NCI-H1436 (cell line): ENCODE results near the gene METTL25.
"Not testable (repeated sequence)": the region's sequence is repeated elsewhere in the genome, so short reads cannot be mapped to it uniquely, and the experiment has no call there.

Experiments used
- DNase-seq: peaks from one replicate; lab custom pipeline; 2025; lab: John Stamatoyannopoulos, UW

METTL25 gene, protein sequence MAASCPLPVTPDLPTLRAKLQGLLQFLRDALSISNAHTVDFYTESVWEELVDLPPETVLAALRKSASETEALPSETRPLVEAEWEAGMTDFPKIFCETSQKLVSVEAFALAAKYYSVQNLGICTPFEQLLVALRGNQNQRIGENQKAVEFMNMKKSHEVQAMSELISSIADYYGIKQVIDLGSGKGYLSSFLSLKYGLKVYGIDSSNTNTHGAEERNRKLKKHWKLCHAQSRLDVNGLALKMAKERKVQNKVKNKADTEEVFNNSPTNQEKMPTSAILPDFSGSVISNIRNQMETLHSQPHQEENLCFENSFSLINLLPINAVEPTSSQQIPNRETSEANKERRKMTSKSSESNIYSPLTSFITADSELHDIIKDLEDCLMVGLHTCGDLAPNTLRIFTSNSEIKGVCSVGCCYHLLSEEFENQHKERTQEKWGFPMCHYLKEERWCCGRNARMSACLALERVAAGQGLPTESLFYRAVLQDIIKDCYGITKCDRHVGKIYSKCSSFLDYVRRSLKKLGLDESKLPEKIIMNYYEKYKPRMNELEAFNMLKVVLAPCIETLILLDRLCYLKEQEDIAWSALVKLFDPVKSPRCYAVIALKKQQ

GRCh38 chr12:82358200-82359114, at the start of gene METTL25, which contains the start of gene CCDC59:
Gene METTL25, plus strand, starts transcription at chr12:82358529. Its CDS starts 37 bp downstream, at chr12:82358566.
Gene CCDC59, minus strand, starts transcription at chr12:82358387. Its CDS starts 11 bp downstream, at chr12:82358376.
- DNase-seq = peak; percentile 94

DNA sequence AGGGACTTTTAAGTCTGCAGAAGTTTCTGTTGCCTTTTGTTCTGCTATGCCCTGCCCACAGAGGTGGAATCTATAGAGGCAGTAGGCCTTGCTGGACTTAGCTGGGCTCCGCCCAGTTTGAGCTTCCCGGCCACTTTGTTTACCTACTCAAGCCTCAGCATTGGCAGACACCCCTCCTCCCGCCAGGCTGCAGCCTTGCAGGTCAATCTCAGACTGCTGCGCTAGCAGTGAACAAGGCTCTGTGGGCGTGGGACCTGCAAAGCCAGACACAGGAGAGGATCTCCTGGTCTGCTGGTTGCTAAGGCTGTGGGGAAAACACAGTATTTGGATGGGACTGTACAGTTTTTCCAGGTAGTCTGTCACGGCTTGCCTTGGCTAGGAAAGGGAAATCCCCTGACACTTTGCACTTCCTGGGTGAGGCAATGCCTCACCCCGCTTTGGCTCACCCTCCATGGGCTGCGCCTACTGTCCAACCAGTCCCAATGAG, 43.9 kb upstream of the METTL25 start:
- no peak for DNase-seq

DNA sequence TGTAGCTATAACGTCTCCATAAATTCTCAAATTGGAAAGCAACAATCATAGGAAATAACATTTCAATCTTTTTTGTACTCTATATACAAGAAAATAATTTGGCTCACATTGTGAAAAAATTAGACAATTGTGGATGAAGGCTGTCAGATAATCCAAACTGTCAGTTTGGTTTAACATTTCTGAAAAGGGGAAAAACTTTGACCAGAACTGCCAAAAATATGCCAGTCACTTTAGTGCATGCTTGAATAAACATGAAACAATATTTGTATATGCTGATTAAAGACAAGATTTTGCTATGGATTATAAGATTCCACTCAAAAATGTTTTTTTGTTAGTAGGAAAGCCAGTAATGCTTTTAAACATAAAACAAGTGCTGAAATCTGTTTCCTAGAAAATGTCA, 39.1 kb upstream of the METTL25 start:
- no peak for DNase-seq

DNA sequence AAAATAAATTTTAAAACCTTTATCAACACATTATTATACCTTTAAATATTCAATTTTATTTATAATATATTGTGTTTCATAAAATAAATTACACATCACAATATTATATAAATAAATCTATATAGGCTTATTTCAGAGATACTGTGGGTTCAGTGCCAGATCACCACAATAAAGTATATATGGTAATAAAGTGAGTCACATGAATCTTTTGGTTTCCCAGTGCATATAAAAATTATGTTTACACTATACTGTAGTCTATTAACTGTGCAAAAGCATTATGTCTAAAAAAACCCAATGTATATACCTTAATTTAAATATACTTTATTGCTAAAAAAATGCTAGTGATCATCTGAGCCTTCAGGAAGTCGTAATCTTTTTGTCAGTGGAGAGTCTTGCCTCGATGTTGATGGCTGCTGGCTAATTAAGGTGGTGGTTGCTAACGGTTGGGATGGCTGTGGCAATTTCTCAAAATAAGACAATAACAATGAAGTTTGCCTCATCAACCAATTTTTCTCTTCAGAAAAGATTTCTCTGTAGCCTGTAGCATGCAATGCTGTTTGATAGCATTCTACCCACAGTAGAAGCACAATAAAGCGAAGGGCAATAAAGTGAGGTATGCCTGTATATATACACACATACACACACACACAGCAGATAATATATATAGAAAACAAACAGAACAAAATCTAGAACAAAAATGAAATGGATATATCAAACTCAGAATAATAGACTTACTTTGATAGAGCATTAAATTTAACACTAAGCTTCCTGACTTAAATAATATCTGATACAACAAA, 32.6 kb upstream of the METTL25 start:
- no peak for DNase-seq

DNA sequence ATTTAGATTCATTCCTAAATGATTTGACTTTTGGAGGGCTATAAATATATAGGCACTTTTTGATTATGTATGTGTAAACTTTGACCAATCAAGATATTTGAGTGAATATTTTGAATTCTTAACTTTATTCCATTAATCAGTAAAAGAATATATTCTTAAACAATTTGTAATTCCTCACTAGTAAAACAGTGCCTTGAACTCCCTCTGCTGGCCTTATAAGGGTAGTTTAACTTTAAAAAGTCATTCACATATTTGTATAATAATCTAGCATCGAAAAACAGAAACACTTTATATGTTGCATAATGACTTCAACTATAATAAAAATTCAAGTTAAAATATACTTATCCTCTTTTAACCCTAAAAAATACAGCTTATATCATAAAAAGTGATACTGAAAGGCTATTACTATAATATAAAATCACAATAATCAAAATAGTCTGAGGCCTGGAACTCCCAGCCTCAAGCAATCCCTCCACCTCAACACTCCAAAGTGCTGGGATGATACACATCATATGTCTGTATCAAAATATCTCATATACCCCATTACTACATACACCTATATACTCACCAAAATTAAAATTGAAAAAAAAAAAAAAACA, 31.3 kb upstream of the METTL25 start:
- peak; percentile 8 for DNase-seq

DNA sequence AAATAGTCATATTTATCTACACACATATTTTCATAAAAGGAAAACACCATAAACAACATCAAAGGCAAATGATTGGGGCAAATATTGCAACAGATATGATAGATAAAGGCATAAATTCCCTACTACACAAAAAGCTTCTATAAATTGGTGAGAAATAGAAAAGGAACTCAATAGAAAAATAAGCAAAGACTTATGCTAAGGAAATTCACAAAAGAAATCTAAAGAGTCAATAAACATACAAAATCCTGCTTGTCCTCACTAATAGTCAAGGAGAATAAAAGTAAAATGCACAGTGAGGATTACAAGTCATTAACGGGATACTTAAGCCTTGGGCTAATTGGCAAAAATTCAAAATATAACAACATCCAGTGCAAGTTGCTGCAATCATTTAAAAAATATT, 30.5 kb upstream of the METTL25 start:
- no peak for DNase-seq

DNA sequence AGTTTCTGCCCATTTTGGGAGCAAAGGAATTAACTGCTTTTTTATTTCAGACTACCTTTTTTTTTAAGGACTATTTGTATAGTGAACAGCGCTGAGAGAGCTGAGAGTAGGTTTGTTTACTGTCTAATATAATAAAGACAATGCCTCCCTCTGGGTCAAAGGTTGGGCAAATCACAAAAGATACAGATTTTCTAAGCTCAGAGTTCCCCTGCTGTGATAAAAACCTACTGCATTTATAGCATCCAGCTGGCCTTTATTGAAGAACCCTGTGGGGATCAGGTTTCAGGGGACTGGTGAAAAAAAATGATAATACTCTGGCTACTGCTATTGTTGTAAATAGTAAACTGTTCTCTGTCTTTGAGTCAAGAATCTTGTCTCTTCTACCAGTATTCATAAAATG, 28.8 kb upstream of the METTL25 start:
- DNase-seq = no peak

DNA sequence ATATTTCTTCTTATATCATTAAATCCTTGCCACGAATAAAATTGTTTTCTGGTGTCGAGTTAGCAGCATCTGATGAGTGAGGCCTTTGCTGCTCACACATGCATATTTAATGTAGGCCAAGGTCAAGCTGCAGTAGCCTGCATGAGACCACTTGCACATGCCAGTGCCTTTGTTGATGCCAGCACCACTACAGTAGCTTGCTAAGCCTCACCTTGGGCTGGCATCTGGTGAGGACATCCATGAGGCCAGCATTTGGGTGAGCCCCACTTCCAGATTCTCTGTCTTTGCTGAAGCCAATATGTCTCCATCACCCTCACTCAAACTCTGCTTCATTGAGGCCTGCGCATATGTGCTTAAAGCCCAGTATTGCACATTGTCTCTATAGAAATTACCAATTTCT, 8.2 kb upstream of the METTL25 start:
- no peak for DNase-seq

GRCh38 chr12:82351390-82351789, 6.9 kb upstream of the METTL25 start:
- no peak for DNase-seq

- no peak for DNase-seq
Observed at GRCh38 chr12:82357340-82357739, 989 bp upstream of the METTL25 start.

GRCh38 chr12:82357845-82358199, 507 bp upstream of the METTL25 start:
- DNase-seq = no peak

DNA sequence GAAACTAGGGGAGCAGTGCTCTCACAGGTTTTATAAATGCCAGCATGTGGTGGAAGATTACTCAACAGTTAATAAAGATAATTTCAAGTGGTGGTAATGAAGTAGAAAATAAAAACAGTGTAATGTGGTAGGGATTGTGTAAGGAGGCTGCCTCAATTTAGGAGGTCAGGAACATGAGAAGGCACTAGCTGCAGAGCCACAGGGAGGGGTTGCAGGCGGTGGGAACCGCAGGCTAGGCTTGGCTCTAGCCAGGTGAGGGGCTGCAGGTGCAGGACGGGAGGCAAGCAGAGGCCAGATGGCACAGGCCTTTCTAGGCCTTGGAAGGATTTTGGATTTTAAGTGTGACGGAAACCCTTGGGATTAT, 768 bp downstream of the METTL25 start:
- DNase-seq = peak; percentile 4

DNA sequence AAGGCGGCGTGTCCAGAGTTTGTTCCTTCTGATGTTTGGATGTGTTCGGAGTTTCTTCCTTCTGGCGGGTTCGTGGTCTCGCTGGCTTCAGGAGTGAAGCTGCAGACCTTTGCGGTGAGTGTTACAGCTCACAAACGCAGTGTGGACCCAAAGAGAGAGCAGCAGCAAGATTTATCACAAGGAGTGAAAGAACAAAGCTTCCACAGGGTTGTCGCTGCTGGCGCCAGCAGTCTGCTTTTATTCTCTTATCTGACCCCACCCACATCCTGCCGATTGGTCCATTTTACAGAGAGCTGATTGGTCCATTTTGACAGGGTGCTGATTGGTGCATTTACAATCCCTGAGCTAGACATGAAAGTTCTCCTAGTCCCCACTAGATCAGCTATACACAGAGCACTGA, 2.5 kb downstream of the METTL25 start:
- DNase-seq = not testable (repeated sequence)

GRCh38 chr12:82361461-82361915, 3.2 kb downstream of the METTL25 start:
- DNase-seq = no peak

- DNase-seq = no peak
Observed at GRCh38 chr12:82363990-82364389, 5.7 kb downstream of the METTL25 start.

DNA sequence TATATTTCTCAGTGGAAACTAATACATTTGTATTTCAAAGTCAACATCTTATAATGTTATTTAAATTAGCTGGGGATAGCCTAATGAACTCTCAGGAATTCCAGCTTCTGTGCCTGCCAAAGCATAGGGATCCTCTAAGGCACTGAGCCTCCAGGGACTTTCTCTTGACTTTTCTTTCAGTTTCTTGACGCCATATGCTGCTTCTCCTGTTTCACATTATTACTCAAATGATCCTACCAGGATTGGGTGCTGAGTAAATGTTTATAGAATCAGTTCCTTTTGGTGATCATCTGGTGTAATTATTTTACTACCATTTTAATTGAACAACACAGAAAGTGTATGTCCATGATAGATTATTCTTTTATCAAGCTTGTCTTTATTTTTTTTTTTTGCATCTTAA, 7.9 kb downstream of the METTL25 start:
- DNase-seq = peak; percentile 1

DNA sequence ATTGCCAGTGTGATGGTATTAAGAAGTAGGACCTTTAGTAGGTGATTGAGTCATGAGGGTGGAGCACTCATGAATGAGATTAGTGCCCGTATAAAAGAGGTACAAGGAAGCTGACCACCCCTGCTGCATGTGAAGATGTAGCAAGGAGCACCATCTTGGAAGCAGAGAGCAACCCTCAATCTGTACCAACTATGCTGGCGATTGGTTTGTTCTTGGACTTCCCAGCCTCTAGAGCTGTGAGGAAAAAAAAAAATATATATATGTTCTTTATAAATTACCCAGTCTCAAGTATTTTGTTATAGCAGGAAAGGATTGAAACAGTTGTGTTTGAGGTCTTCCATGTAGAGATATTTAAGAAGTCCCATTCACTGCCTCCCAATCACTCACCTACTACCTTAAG, 16.9 kb downstream of the METTL25 start:
- no peak for DNase-seq

DNA sequence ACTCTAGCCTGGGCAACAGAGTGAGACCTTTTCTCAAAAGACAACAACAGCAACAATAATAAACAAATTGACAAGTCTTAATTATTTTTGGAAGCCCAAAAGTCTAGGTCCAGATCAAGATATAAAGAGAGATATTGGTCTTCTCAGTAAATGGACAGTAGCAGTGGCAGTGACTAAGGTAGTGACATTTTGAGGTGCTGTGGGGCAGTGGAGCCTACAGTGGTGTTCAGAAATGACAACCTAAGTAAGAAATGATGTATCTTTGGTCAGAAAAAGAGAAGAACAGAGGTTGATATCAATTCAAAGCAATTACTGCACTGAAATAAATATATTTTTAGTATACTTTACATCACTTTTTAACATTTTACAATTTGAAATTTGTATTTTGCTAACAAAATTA, 20.7 kb downstream of the METTL25 start:
- no peak for DNase-seq

DNA sequence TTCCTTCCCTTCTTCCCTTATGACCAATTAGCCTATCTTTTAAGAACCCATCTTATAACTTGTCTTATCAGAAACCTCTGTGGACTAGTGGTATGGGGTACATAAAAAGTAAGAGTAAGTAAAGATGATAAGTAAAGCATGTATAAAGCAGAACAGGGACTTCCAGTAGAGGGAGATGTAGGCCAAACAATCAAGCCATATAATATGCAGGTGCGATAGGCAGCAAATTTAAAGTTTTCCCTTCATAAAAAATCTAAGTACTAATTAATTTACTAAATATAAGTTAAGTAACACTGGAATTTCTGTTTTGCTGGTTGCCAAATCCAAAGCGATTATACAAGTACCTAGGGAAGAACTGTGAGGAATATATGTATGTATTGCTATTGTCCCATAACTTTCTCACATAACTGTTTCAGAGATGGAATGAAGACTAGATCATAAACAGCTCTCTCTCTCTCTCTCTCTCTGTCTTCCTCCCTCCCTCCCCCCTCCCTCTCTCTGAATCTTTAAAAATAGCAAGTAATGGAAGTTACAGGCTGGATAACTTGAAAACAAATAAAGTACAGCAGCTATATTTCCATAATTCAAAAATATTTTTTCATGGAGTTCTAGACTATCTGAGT, 25.7 kb downstream of the METTL25 start:
- DNase-seq = peak; percentile 3

DNA sequence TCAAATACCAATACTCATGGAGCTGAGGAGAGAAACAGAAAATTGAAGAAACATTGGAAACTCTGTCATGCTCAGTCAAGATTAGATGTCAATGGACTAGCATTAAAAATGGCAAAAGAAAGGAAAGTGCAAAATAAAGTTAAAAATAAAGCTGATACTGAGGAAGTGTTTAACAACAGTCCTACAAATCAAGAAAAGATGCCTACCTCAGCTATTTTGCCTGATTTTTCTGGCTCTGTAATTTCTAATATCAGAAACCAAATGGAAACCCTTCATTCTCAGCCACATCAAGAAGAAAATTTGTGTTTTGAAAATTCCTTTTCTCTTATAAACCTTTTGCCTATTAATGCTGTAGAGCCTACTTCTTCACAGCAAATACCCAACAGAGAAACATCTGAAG, 40.5 kb downstream of the METTL25 start:
- DNase-seq = no peak

DNA sequence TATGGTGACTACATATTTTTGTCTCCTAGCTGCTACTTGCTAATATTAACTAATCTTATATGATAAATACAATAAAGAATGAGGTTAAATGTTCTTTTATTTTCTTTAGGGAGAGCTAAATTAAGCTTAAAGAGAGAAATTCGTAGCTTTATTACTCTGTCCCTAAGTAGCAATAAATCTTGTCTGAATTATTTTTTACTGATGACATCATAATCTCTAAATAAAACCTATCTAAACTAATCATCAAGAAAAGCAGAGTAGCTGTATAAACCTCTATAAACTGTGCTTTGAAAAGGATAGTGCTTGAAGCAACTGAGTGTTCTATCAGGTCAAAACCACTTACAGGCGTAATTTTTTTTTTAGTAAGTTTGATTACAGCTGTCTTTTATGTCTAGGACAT, 42.5 kb downstream of the METTL25 start:
- DNase-seq = no peak
